Right lobe of liver (tissue), 4 donors: ENCODE data around the gene KCTD12.

Experiments used
- POLR2A ChIP-seq: fragments of 450-650 bp; IDR thresholded peaks from one replicate; pipeline ENCODE4 v1.6.1; 2017; ENCODE audit warnings: antibody characterized with exemption, mild to moderate bottlenecking
- TF ChIP-seq, protein P1 (sequence below), 4 donors: fragments of 200-600 bp in 3 of 4; fragments of 450-650 bp in 1 of 4; IDR thresholded peaks; one replicate each; pipeline versions ENCODE4 v1.5.1 to v1.8.0; 2016 to 2022; ENCODE audit warnings: antibody characterized with exemption in 4 of 4, mild to moderate bottlenecking in 2 of 4
- donor health status: DM: no; HTN: no; CAD: no.
- donor health status: DM: no; HTN: no; CAD: no.
- donor health status: DM: no; HTN: yes; CAD: no.

DNA sequence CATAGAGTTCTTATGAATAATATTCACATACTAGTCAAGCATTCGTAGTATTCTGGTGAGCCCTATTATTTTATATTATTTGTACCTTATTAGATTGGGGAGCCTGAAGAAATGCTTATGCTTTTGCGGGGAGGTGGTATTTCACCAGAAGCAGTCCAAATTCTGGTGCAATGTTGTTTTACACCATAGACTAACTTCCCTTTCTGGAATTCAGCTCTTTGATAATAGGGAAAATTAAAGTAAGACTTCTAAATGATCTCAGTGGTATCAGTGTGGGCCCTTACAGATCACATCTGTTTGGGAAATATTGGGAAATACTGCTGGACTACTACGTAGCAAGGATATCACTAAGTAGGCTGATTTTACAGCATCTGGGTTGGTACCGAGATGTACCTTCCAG is 34.2 kb downstream of the KCTD12 start:
- TF ChIP-seq, protein P1, sequence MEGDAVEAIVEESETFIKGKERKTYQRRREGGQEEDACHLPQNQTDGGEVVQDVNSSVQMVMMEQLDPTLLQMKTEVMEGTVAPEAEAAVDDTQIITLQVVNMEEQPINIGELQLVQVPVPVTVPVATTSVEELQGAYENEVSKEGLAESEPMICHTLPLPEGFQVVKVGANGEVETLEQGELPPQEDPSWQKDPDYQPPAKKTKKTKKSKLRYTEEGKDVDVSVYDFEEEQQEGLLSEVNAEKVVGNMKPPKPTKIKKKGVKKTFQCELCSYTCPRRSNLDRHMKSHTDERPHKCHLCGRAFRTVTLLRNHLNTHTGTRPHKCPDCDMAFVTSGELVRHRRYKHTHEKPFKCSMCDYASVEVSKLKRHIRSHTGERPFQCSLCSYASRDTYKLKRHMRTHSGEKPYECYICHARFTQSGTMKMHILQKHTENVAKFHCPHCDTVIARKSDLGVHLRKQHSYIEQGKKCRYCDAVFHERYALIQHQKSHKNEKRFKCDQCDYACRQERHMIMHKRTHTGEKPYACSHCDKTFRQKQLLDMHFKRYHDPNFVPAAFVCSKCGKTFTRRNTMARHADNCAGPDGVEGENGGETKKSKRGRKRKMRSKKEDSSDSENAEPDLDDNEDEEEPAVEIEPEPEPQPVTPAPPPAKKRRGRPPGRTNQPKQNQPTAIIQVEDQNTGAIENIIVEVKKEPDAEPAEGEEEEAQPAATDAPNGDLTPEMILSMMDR (IDR thresholded peaks at IDR 0.05) = no peak
- TF ChIP-seq POLR2A = no peak
